Lower leg skin (tissue), 3 donors: ENCODE measurements around the gene SYT4.

Experiments
- CTCF ChIP-seq, 3 donors: fragments of 450-650 bp; IDR thresholded peaks; one replicate each; pipeline ENCODE4 v1.5.1; 2016; ENCODE audit warnings: antibody characterized with exemption in 3 of 3, mild to moderate bottlenecking in 3 of 3, moderate library complexity in 2 of 3
- POLR2A ChIP-seq, 2 donors: fragments of 450-650 bp; IDR thresholded peaks; one replicate each; pipeline ENCODE4 v1.6.1; 2016 to 2017; ENCODE audit warnings: antibody characterized with exemption in 2 of 2, mild to moderate bottlenecking in 1 of 2, moderate library complexity in 1 of 2

DNA sequence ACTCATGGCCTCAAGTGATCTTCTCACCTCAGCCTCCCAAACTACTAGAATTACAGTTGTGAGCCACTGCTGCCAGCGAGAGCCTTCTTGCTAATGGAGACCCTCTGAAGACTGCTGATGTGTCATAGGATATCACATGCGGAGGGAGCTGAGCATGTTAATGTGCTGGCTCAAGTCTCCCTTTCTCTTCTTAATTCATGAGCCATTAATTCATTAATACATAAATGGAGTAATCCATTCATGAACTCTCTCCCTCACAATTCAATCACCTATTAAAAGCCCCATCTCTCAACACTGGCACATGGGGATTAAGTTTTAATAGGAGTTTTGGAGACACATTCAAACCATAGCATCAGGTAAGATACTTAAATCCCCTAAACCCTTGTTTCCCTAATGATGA is 54.8 kb downstream of the SYT4 start:
- TF ChIP-seq CTCF (IDR thresholded peaks at IDR 0.05) (no peak), POLR2A (IDR thresholded peaks at IDR 0.05) (no peak)
